ENCODE results near the gene PEX26. TPM values are rescaled to one million over a fixed set of nuclear protein-coding genes. Genes with fewer than 3 reads are reported as not detected.

The PEX26 gene
- total RNA-seq, 1 experiment from 2014 or later, result 47.1 TPM

- no peaks in the 10 kb centered on the region for H3K9me3 Mint-ChIP-seq (ENCODE audit: unreplicated experiment)
- H3K27ac Mint-ChIP-seq (ENCODE audit: low read depth, unreplicated experiment), result no peak overlapping the region
- POLR2A ChIA-PET, result interaction anchor here (0.5 to 1.7 kb wide), 2 partner anchors 11 to 437 kb away, joined by 3 to 6 read pairs; partner anchors contain the start of gene PEX26
- BruUV-seq (replicated peaks), result no TSS peak
- no peak for DNase-seq (ENCODE audit: unreplicated experiment)
- H3K4me1 Mint-ChIP-seq (ENCODE audit: insufficient read depth, unreplicated experiment), result peaks cover 22% of the 10 kb centered on the region
- no peaks in the 10 kb centered on the region for H3K36me3 Mint-ChIP-seq (ENCODE audit: insufficient read depth, unreplicated experiment)
- intact Hi-C loops (cut with micrococcal nuclease), result loop anchor here (5.0 kb wide), 1 partner anchor 34 kb away; no protein-coding TSS in a partner anchor
- CTCF ChIA-PET, result interaction anchor here (0.6 to 6.4 kb wide), 4 partner anchors 10 to 109 kb away, joined by 3 to 67 read pairs (median 4); partner anchors contain the start of gene PEX26
- TF ChIP-seq CTCF (IDR thresholded peaks at IDR 0.05; ENCODE audit: unreplicated experiment), result no peak
- no peaks in the 10 kb centered on the region for H3K27me3 Mint-ChIP-seq (ENCODE audit: insufficient read depth, unreplicated experiment)
- no peak overlapping the region for H3K4me3 Mint-ChIP-seq (ENCODE audit: unreplicated experiment)
These were observed 11.5 kb upstream of the PEX26 start for GRCh38 chr22:18066181-18066859.

- Mint-ChIP-seq H3K4me3 (ENCODE audit: unreplicated experiment) (no peak overlapping the region), H3K4me1 (ENCODE audit: insufficient read depth, unreplicated experiment) (peaks cover 21% of the 10 kb centered on the region), H3K36me3 (ENCODE audit: insufficient read depth, unreplicated experiment) (no peaks in the 10 kb centered on the region), H3K9me3 (ENCODE audit: unreplicated experiment) (no peaks in the 10 kb centered on the region), H3K27ac (ENCODE audit: low read depth, unreplicated experiment) (no peak overlapping the region), H3K27me3 (ENCODE audit: insufficient read depth, unreplicated experiment) (no peaks in the 10 kb centered on the region)
- TF ChIP-seq CTCF (IDR thresholded peaks at IDR 0.05; ENCODE audit: unreplicated experiment), result no peak
- DNase-seq (ENCODE audit: unreplicated experiment), result no peak
- BruUV-seq (replicated peaks), result no TSS peak
- ChIA-PET POLR2A (interaction anchor here (1.7 kb wide), 1 partner anchor 10 kb away, joined by 6 read pairs; the partner anchor contains the start of gene PEX26), CTCF (no interaction called here)
- intact Hi-C loops (cut with micrococcal nuclease), result loop anchor here (5.0 kb wide), 1 partner anchor 35 kb away; no protein-coding TSS in a partner anchor
These were observed 10.7 kb upstream of the PEX26 start for GRCh38 chr22:18067121-18067520.

GRCh38 chr22:18067548-18068341 lies 10.0 kb upstream of the PEX26 start:
- no peaks in the 10 kb centered on the region for H3K27me3 Mint-ChIP-seq (ENCODE audit: insufficient read depth, unreplicated experiment)
- no peak for DNase-seq (ENCODE audit: unreplicated experiment)
- no peaks in the 10 kb centered on the region for H3K36me3 Mint-ChIP-seq (ENCODE audit: insufficient read depth, unreplicated experiment)
- no peak for TF ChIP-seq CTCF (IDR thresholded peaks at IDR 0.05; ENCODE audit: unreplicated experiment)
- intact Hi-C loops (cut with micrococcal nuclease), result loop anchor here (5.0 kb wide), 1 partner anchor 35 kb away; no protein-coding TSS in a partner anchor
- CTCF ChIA-PET, result no interaction called here
- no peaks in the 10 kb centered on the region for H3K9me3 Mint-ChIP-seq (ENCODE audit: unreplicated experiment)
- POLR2A ChIA-PET, result interaction anchor here (0.6 to 1.0 kb wide), 2 partner anchors 10 kb away, joined by 3 read pairs; partner anchors contain the start of gene PEX26
- no TSS peak for BruUV-seq (replicated peaks)
- H3K4me3 Mint-ChIP-seq (ENCODE audit: unreplicated experiment), result no peak overlapping the region
- H3K27ac Mint-ChIP-seq (ENCODE audit: low read depth, unreplicated experiment), result no peak overlapping the region
- peaks cover 21% of the 10 kb centered on the region for H3K4me1 Mint-ChIP-seq (ENCODE audit: insufficient read depth, unreplicated experiment)

All from MCF 10A (cell line).